Activated CD4-positive, alpha-beta T cell treated with anti-CD3 and anti-CD28 coated beads, Interleukin-2, amount 10 ng/mL, durations not matched to agents 7 days and 5 days (primary cell): ENCODE measurements around the gene KANSL1. TPM values are rescaled to one million over a fixed set of nuclear protein-coding genes. Genes with fewer than 3 reads are reported as not detected.
"Not testable (repeated sequence)": the region's sequence is repeated elsewhere in the genome, so short reads cannot be mapped to it uniquely, and the experiment has no call there.

Source experiments
- CTCF ChIA-PET: fragments of 350-600 bp; sonication (Branson Sonifier 250); formaldehyde crosslinking; loops from one replicate; lab custom pipeline; 2021; ENCODE audit warnings: antibody characterized with exemption; lab: Charles Lee
- POLR2A ChIA-PET: fragments of 350-600 bp; sonication (Branson Sonifier 250); formaldehyde crosslinking; loops from one replicate; lab custom pipeline; 2021; ENCODE audit warnings: antibody characterized with exemption; lab: Charles Lee
- DNase-seq: peaks from one replicate; pipeline ENCODE4 v3.0.0-alpha.2; 2020
- H3K27ac Mint-ChIP-seq: one replicate; pipeline ENCODE4 v1.8.0; 2021; ENCODE audit warnings: mild to moderate bottlenecking, moderate library complexity, mixed read lengths
- H3K27me3 Mint-ChIP-seq: one replicate; pipeline ENCODE4 v1.8.0; 2021; ENCODE audit warnings: mixed read lengths
- H3K36me3 Mint-ChIP-seq: one replicate; pipeline ENCODE4 v1.8.0; 2021; ENCODE audit warnings: low read depth, mixed read lengths
- H3K4me1 Mint-ChIP-seq: one replicate; pipeline ENCODE4 v1.8.0; 2021; ENCODE audit warnings: mixed read lengths
- H3K4me3 Mint-ChIP-seq: one replicate; pipeline ENCODE4 v1.8.0; 2021; ENCODE audit warnings: mild to moderate bottlenecking, moderate library complexity, mixed read lengths
- H3K9me3 Mint-ChIP-seq: one replicate; pipeline ENCODE4 v1.8.0; 2021; ENCODE audit warnings: mixed read lengths
- total RNA-seq, 2 experiments: library from RNA; stranded (reverse); gene quantifications; one replicate each; pipeline ENCODE4 v1.2.3, GENCODE V29; 2021

The KANSL1 gene
- 10 to 100 TPM; 85.7 to 97.7 TPM for total RNA-seq

- H3K27ac Mint-ChIP-seq, result peak within 1 kb of the TSS; percentile 99
- H3K36me3 Mint-ChIP-seq, result peaks cover 30% of the 10 kb centered on the region
- peaks cover 60% of the 10 kb centered on the region for H3K4me1 Mint-ChIP-seq
- no peaks in the 10 kb centered on the region for H3K27me3 Mint-ChIP-seq
- no peaks in the 10 kb centered on the region for H3K9me3 Mint-ChIP-seq
- peak within 1 kb of the TSS; percentile 91 for H3K4me3 Mint-ChIP-seq
- ChIA-PET CTCF (interaction anchor here (0.6 to 2.3 kb wide), 38 partner anchors 8 to 618 kb away, joined by 3 to 73 read pairs (median 5); no protein-coding TSS in a partner anchor), POLR2A (interaction anchor here (0.6 to 1.0 kb wide), 3 partner anchors 15 to 92 kb away, joined by 3 to 4 read pairs (median 3); no protein-coding TSS in a partner anchor)
- peak; percentile 86 for DNase-seq
Observed at GRCh38 chr17:46193151-46193625, at the start of gene KANSL1. Gene KANSL1, minus strand, starts transcription at chr17:46193429. Its CDS starts 21,286 bp downstream, at chr17:46172143.

GRCh38 chr17:46231359-46231758 is 38.1 kb upstream of the KANSL1 start:
- H3K27me3 Mint-ChIP-seq, H3K4me1 Mint-ChIP-seq, H3K36me3 Mint-ChIP-seq, H3K4me3 Mint-ChIP-seq, H3K9me3 Mint-ChIP-seq, CTCF ChIA-PET, DNase-seq, POLR2A ChIA-PET, H3K27ac Mint-ChIP-seq: not testable (repeated sequence)

- H3K36me3 Mint-ChIP-seq, H3K4me1 Mint-ChIP-seq, CTCF ChIA-PET, POLR2A ChIA-PET, H3K9me3 Mint-ChIP-seq, H3K27me3 Mint-ChIP-seq: not testable (repeated sequence)
- Mint-ChIP-seq H3K27ac (peak overlapping the region; percentile 77), H3K4me3 (peak overlapping the region; percentile 78)
- DNase-seq, result peak; percentile 92
Observed at GRCh38 chr17:46225274-46225794, 32.1 kb upstream of the KANSL1 start.

GRCh38 chr17:46224864-46225263 is 31.6 kb upstream of the KANSL1 start:
- CTCF ChIA-PET, H3K27me3 Mint-ChIP-seq, H3K4me1 Mint-ChIP-seq, POLR2A ChIA-PET, H3K9me3 Mint-ChIP-seq, H3K36me3 Mint-ChIP-seq: not testable (repeated sequence)
- Mint-ChIP-seq H3K4me3 (peak overlapping the region; percentile 78), H3K27ac (peak overlapping the region; percentile 77)
- peak; percentile 8 for DNase-seq

GRCh38 chr17:46223041-46223440 is 29.8 kb upstream of the KANSL1 start:
- H3K27ac Mint-ChIP-seq, H3K9me3 Mint-ChIP-seq, H3K27me3 Mint-ChIP-seq, H3K4me1 Mint-ChIP-seq, POLR2A ChIA-PET, CTCF ChIA-PET, H3K36me3 Mint-ChIP-seq, H3K4me3 Mint-ChIP-seq, DNase-seq: not testable (repeated sequence)

GRCh38 chr17:46216682-46217081 is 23.5 kb upstream of the KANSL1 start:
- CTCF ChIA-PET, result interaction anchor here (0.8 kb wide), 1 partner anchor 23 kb away, joined by 3 read pairs; no protein-coding TSS in a partner anchor
- no peak for DNase-seq
- no peak overlapping the region for H3K27ac Mint-ChIP-seq
- H3K9me3 Mint-ChIP-seq, result no peaks in the 10 kb centered on the region
- no peaks in the 10 kb centered on the region for H3K27me3 Mint-ChIP-seq
- peaks cover 20% of the 10 kb centered on the region for H3K36me3 Mint-ChIP-seq
- peaks cover 18% of the 10 kb centered on the region for H3K4me1 Mint-ChIP-seq
- POLR2A ChIA-PET, result no interaction called here
- H3K4me3 Mint-ChIP-seq, result no peak overlapping the region

- peaks cover 23% of the 10 kb centered on the region for H3K4me1 Mint-ChIP-seq
- H3K9me3 Mint-ChIP-seq, result no peaks in the 10 kb centered on the region
- ChIA-PET CTCF (interaction anchor here (0.6 to 3.0 kb wide), 14 partner anchors 9 to 622 kb away, joined by 3 to 28 read pairs (median 4); partner anchors contain the start of gene KANSL1), POLR2A (no interaction called here)
- no peak overlapping the region for H3K27ac Mint-ChIP-seq
- H3K27me3 Mint-ChIP-seq, result no peaks in the 10 kb centered on the region
- H3K36me3 Mint-ChIP-seq, result peaks cover 19% of the 10 kb centered on the region
- DNase-seq, result peak; percentile 69
- no peak overlapping the region for H3K4me3 Mint-ChIP-seq
Observed at GRCh38 chr17:46212634-46213435, 19.6 kb upstream of the KANSL1 start.

- Mint-ChIP-seq H3K4me1 (peaks cover 15% of the 10 kb centered on the region), H3K27me3 (no peaks in the 10 kb centered on the region), H3K36me3 (peaks cover 35% of the 10 kb centered on the region), H3K9me3 (no peaks in the 10 kb centered on the region), H3K27ac (no peak overlapping the region), H3K4me3 (no peak overlapping the region)
- POLR2A ChIA-PET, result interaction anchor here (0.6 kb wide), 1 partner anchor 17 kb away, joined by 3 read pairs; no protein-coding TSS in a partner anchor
- DNase-seq, result no peak
- CTCF ChIA-PET, result interaction anchor here (1.1 to 1.6 kb wide), 3 partner anchors 16 to 211 kb away, joined by 3 to 10 read pairs (median 3); partner anchors contain the start of gene KANSL1
Observed at GRCh38 chr17:46208997-46209396, 15.8 kb upstream of the KANSL1 start.

GRCh38 chr17:46205975-46206374 is 12.7 kb upstream of the KANSL1 start:
- no peaks in the 10 kb centered on the region for H3K9me3 Mint-ChIP-seq
- no peaks in the 10 kb centered on the region for H3K27me3 Mint-ChIP-seq
- no peak overlapping the region for H3K27ac Mint-ChIP-seq
- ChIA-PET POLR2A (no interaction called here), CTCF (interaction anchor here (1.5 to 2.6 kb wide), 3 partner anchors 9 to 13 kb away, joined by 4 to 15 read pairs (median 4); partner anchors contain the start of gene KANSL1)
- peaks cover 26% of the 10 kb centered on the region for H3K36me3 Mint-ChIP-seq
- peaks cover 13% of the 10 kb centered on the region for H3K4me1 Mint-ChIP-seq
- DNase-seq, result no peak
- no peak overlapping the region for H3K4me3 Mint-ChIP-seq

GRCh38 chr17:46202424-46202823 is 9.2 kb upstream of the KANSL1 start:
- Mint-ChIP-seq H3K4me1 (peaks cover 24% of the 10 kb centered on the region), H3K9me3 (no peaks in the 10 kb centered on the region), H3K36me3 (peaks cover 30% of the 10 kb centered on the region), H3K27me3 (no peaks in the 10 kb centered on the region), H3K4me3 (no peak overlapping the region), H3K27ac (no peak overlapping the region)
- no peak for DNase-seq
- POLR2A ChIA-PET, result no interaction called here
- CTCF ChIA-PET, result interaction anchor here (1.5 to 4.5 kb wide), 2 partner anchors 10 kb away, joined by 7 to 28 read pairs; partner anchors contain the start of gene KANSL1

- Mint-ChIP-seq H3K27me3 (no peaks in the 10 kb centered on the region), H3K27ac (no peak overlapping the region), H3K4me1 (peaks cover 32% of the 10 kb centered on the region), H3K4me3 (no peak overlapping the region), H3K9me3 (no peaks in the 10 kb centered on the region), H3K36me3 (peaks cover 30% of the 10 kb centered on the region)
- ChIA-PET POLR2A (no interaction called here), CTCF (interaction anchor here (0.6 to 4.5 kb wide), 4 partner anchors 9 to 76 kb away, joined by 3 to 28 read pairs (median 6); partner anchors contain the start of gene KANSL1)
- no peak for DNase-seq
Observed at GRCh38 chr17:46201491-46201890, 8.3 kb upstream of the KANSL1 start.

- Mint-ChIP-seq H3K27me3 (no peaks in the 10 kb centered on the region), H3K9me3 (no peaks in the 10 kb centered on the region), H3K36me3 (peaks cover 20% of the 10 kb centered on the region), H3K4me1 (peaks cover 43% of the 10 kb centered on the region), H3K27ac (no peak overlapping the region), H3K4me3 (no peak overlapping the region)
- CTCF ChIA-PET, result interaction anchor here (0.6 to 4.5 kb wide), 4 partner anchors 10 to 1124 kb away, joined by 4 to 28 read pairs (median 4); no protein-coding TSS in a partner anchor
- POLR2A ChIA-PET, result no interaction called here
- DNase-seq, result no peak
Observed at GRCh38 chr17:46200197-46200596, 7.0 kb upstream of the KANSL1 start.
